Left ventricle myocardium inferior (tissue), 1 donor: ENCODE data around the gene TWF2. TPM values are rescaled to one million over a fixed set of nuclear protein-coding genes. Genes with fewer than 3 reads are reported as not detected.

ENCODE experiments used
- DNase-seq: peaks from one replicate; pipeline ENCODE4 v3.0.0-alpha.2; 2020
- H3K27ac ChIP-seq: fragments of 200-600 bp; replicated peaks from 2 replicates; pipeline ENCODE4 v1.8.0; 2021
- H3K27me3 ChIP-seq: fragments of 200-600 bp; 2 replicates; pipeline ENCODE4 v1.8.0; 2021; ENCODE audit warnings: low read depth
- H3K36me3 ChIP-seq: fragments of 200-600 bp; 2 replicates; pipeline ENCODE4 v1.8.0; 2021
- H3K4me1 ChIP-seq: fragments of 200-600 bp; 2 replicates; pipeline ENCODE4 v1.8.0; 2021
- H3K4me3 ChIP-seq: fragments of 200-600 bp; 2 replicates; pipeline ENCODE4 v1.8.0; 2021; ENCODE audit warnings: mild to moderate bottlenecking, moderate library complexity
- H3K9me3 ChIP-seq: fragments of 200-600 bp; replicated peaks from 2 replicates; pipeline ENCODE4 v1.8.0; 2021
- CTCF ChIP-seq: fragments of 200-600 bp; IDR thresholded peaks from 2 replicates; pipeline ENCODE4 v1.8.0; 2021; ENCODE audit warnings: antibody characterized with exemption, mild to moderate bottlenecking, borderline replicate concordance
- intact Hi-C: fragments of 100-400 bp; cut with micrococcal nuclease; formaldehyde crosslinking; loops from one replicate; pipeline ENCODE4 v1.11.0; 2022
- total RNA-seq: library from RNA; stranded (reverse); fragmentation: NEBNext Ultra II Directional; extraction: Animal tissue kit (Norgen Biotek cat#: 25700); gene quantifications from one replicate; pipeline ENCODE4 v1.2.1, GENCODE V29; 2021
- donor health status: DM: no; HTN: yes; CAD: no; lungs with severe emphysema.

Gene TWF2
- total RNA-seq, 1 donor from 2014 or later = 115 TPM

- DNase-seq = no peak
- H3K4me3 ChIP-seq = no peak overlapping the region
- H3K27me3 ChIP-seq = no peaks in the 10 kb centered on the region
- H3K36me3 ChIP-seq = no peaks in the 10 kb centered on the region
- peak overlapping the region; percentile 87 for H3K27ac ChIP-seq
- no peaks in the 10 kb centered on the region for H3K9me3 ChIP-seq
- intact Hi-C loops = no loop called here
- no peak for TF ChIP-seq CTCF
- peaks cover 55% of the 10 kb centered on the region for H3K4me1 ChIP-seq
Observed at GRCh38 chr3:52185311-52185710, 53.6 kb downstream of the TWF2 start.

GRCh38 chr3:52184690-52185089, 54.3 kb downstream of the TWF2 start:
- Histone ChIP-seq H3K9me3 (no peaks in the 10 kb centered on the region), H3K4me3 (no peak overlapping the region), H3K4me1 (peaks cover 48% of the 10 kb centered on the region), H3K36me3 (no peaks in the 10 kb centered on the region), H3K27me3 (no peaks in the 10 kb centered on the region), H3K27ac (peak overlapping the region; percentile 87)
- intact Hi-C loops = no loop called here
- no peak for TF ChIP-seq CTCF
- no peak for DNase-seq

- peak overlapping the region; percentile 87 for H3K27ac ChIP-seq
Observed at GRCh38 chr3:52183786-52184445, 55.0 kb downstream of the TWF2 start.

GRCh38 chr3:52182691-52183090, 56.3 kb downstream of the TWF2 start:
- Histone ChIP-seq H3K4me1 (peaks cover 39% of the 10 kb centered on the region), H3K27me3 (no peaks in the 10 kb centered on the region), H3K9me3 (no peaks in the 10 kb centered on the region), H3K36me3 (no peaks in the 10 kb centered on the region), H3K4me3 (no peak overlapping the region), H3K27ac (peak overlapping the region; percentile 87)
- TF ChIP-seq CTCF = no peak
- DNase-seq = no peak
- intact Hi-C loops = no loop called here

More at GRCh38 chr3:52183786-52184445, 55.0 kb downstream of the TWF2 start:
- intact Hi-C loops = no loop called here
- DNase-seq = peak; percentile 46
- Histone ChIP-seq H3K9me3 (no peaks in the 10 kb centered on the region), H3K4me3 (no peak overlapping the region), H3K4me1 (peaks cover 42% of the 10 kb centered on the region), H3K27me3 (no peaks in the 10 kb centered on the region), H3K36me3 (no peaks in the 10 kb centered on the region)
- TF ChIP-seq CTCF = no peak

GRCh38 chr3:52182196-52182595, 56.8 kb downstream of the TWF2 start:
- no peak for TF ChIP-seq CTCF
- Histone ChIP-seq H3K36me3 (no peaks in the 10 kb centered on the region), H3K27ac (peak overlapping the region; percentile 87), H3K4me1 (peaks cover 39% of the 10 kb centered on the region), H3K9me3 (no peaks in the 10 kb centered on the region), H3K4me3 (no peak overlapping the region), H3K27me3 (no peaks in the 10 kb centered on the region)
- intact Hi-C loops = no loop called here
- no peak for DNase-seq
